A549 (cell line): ENCODE results near the gene CFAP65. TPM values are rescaled to one million over a fixed set of nuclear protein-coding genes. Genes with fewer than 3 reads are reported as not detected.

Experiments used
- ATAC-seq, 2 experiments: fragments of 200-7000 bp in 1 of 2; fragments of >200 bp in 1 of 2; cut with Nextera tagmentation in 1 of 2; cut with Tn5 transposase in 1 of 2; 3 replicates each; pipeline versions ENCODE4 v1.8.0 to v1.9.1; 2018 to 2020; ENCODE audit warnings: mild to moderate bottlenecking in 1 of 2, moderate library complexity in 1 of 2
- CTCF ChIA-PET: fragments of 300-600 bp; sonication (Branson Sonifier 250); formaldehyde crosslinking; extraction: SDS; loops from one replicate; lab custom pipeline; 2021; ENCODE audit warnings: antibody characterized with exemption, inconsistent platforms; lab: Yijun Ruan, JAX
- POLR2A ChIA-PET: fragments of 350-600 bp; formaldehyde crosslinking; extraction: SDS; loops from one replicate; lab custom pipeline; 2021; ENCODE audit warnings: antibody characterized with exemption, inconsistent platforms; lab: Yijun Ruan, JAX
- DNase-seq, 2 experiments: peaks; one replicate each; pipeline versions ENCODE4 v3.0.0 to v3.0.0-alpha.2; 2011 to 2016; ENCODE audit warnings: low read depth in 1 of 2, low spot score in 1 of 2
- FAIRE-seq: peaks from 2 replicates; lab custom pipeline; 2011; peaks lifted over from hg19 to GRCh38; lab: Jason Lieb, UNC
- H3K27ac ChIP-seq, 2 experiments: fragments of >200 bp; sonication (Bioruptor Twin); formaldehyde crosslinking; 3 replicates each; pipeline ENCODE4 v1.5.1; 2016 to 2017
- H3K4me1 ChIP-seq: fragments of >200 bp; sonication (Bioruptor Twin); formaldehyde crosslinking; 3 replicates; pipeline ENCODE4 v1.6.1; 2016
- H3K4me2 ChIP-seq: fragments of >200 bp; sonication (Bioruptor Twin); formaldehyde crosslinking; 3 replicates; pipeline ENCODE4 v1.6.1; 2016
- H3K4me3 ChIP-seq: fragments of >200 bp; sonication (Bioruptor Twin); formaldehyde crosslinking; 3 replicates; pipeline ENCODE4 v1.5.1; 2016
- H3K9me3 ChIP-seq: fragments of >200 bp; sonication (Bioruptor Twin); formaldehyde crosslinking; 3 replicates; pipeline ENCODE4 v1.6.1; 2016
- CEBPB ChIP-seq, 2 experiments: fragments of >200 bp in 1 of 2; sonication (Bioruptor Twin) in 1 of 2; formaldehyde crosslinking in 1 of 2; IDR thresholded peaks; 2 replicates each; pipeline ENCODE4 v1.6.1; 2012 to 2016
- CHD4 ChIP-seq: fragments of 200-600 bp; sonication (generic); IDR thresholded peaks from 2 replicates; pipeline ENCODE4 v1.6.1; 2016; ENCODE audit warnings: antibody characterized with exemption, mild to moderate bottlenecking, borderline replicate concordance
- FOSB ChIP-seq: fragments of 250-450 bp; sonication (Bioruptor Pico); IDR thresholded peaks from 2 replicates; pipeline ENCODE4 v1.5.0; 2020; ENCODE audit warnings: mild to moderate bottlenecking, moderate library complexity
- FOXS1 ChIP-seq: fragments of 250-450 bp; sonication (Bioruptor Pico); IDR thresholded peaks from 2 replicates; pipeline ENCODE4 v1.5.0; 2020; ENCODE audit warnings: mild to moderate bottlenecking, moderate library complexity
- HDAC2 ChIP-seq: fragments of 200-600 bp; sonication (generic); IDR thresholded peaks from 2 replicates; pipeline ENCODE4 v1.6.1; 2016
- HOXA7 ChIP-seq: fragments of 250-450 bp; sonication (Bioruptor Pico); IDR thresholded peaks from 2 replicates; pipeline ENCODE4 v1.5.0; 2020; ENCODE audit warnings: mild to moderate bottlenecking, moderate library complexity
- HOXB5 ChIP-seq: fragments of 250-450 bp; sonication (Bioruptor Pico); IDR thresholded peaks from 2 replicates; pipeline ENCODE4 v1.5.0; 2020; ENCODE audit warnings: mild to moderate bottlenecking, moderate library complexity
- JUN ChIP-seq, 2 experiments: fragments of >200 bp; sonication (Bioruptor Twin); formaldehyde crosslinking; IDR thresholded peaks; 2 replicates in 1 of 2; 3 replicates in 1 of 2; pipeline ENCODE4 v1.6.1; 2016 to 2017
- KDM1A ChIP-seq: fragments of 200-600 bp; sonication (generic); IDR thresholded peaks from 2 replicates; pipeline ENCODE4 v1.6.1; 2016; ENCODE audit warnings: low read depth, mild to moderate bottlenecking
- KDM5A ChIP-seq: fragments of 200-600 bp; sonication (generic); IDR thresholded peaks from 2 replicates; pipeline ENCODE4 v1.6.1; 2016; ENCODE audit warnings: antibody characterized with exemption, mild to moderate bottlenecking
- MYC ChIP-seq: IDR thresholded peaks from 2 replicates; pipeline ENCODE4 v1.6.1; 2012; ENCODE audit warnings: mild to moderate bottlenecking, inconsistent platforms, low read length, improper control_type of control experiment, borderline replicate concordance
- NPAS2 ChIP-seq: fragments of 250-450 bp; sonication (Bioruptor Pico); IDR thresholded peaks from 2 replicates; pipeline ENCODE4 v1.8.0; 2022; ENCODE audit warnings: mild to moderate bottlenecking, moderate library complexity, borderline replicate concordance
- PHF8 ChIP-seq: fragments of 200-600 bp; sonication (generic); IDR thresholded peaks from 2 replicates; pipeline ENCODE4 v1.6.1; 2016; ENCODE audit warnings: low read depth, mild to moderate bottlenecking, antibody characterized with exemption, moderate library complexity, borderline replicate concordance
- POLR2A ChIP-seq: IDR thresholded peaks from 2 replicates; pipeline ENCODE4 v1.6.1; 2012; ENCODE audit warnings: mild to moderate bottlenecking, low read length
- RAD21 ChIP-seq, 2 experiments: fragments of >200 bp in 1 of 2; sonication (Bioruptor Twin) in 1 of 2; formaldehyde crosslinking in 1 of 2; IDR thresholded peaks in 1 of 2; conservative IDR thresholded peaks in 1 of 2; 2 replicates in 1 of 2; 3 replicates in 1 of 2; pipeline ENCODE4 v1.6.1; 2012 to 2018; ENCODE audit warnings: inconsistent platforms in 1 of 2
- RCOR1 ChIP-seq: fragments of 150-350 bp; IDR thresholded peaks from 2 replicates; pipeline ENCODE4 v1.6.1; 2014; ENCODE audit warnings: antibody characterized with exemption, low read length, low read depth
- RFX5 ChIP-seq: fragments of 450-650 bp; IDR thresholded peaks from 2 replicates; pipeline ENCODE4 v1.7.1; 2014; ENCODE audit warnings: antibody characterized with exemption, mild to moderate bottlenecking, moderate library complexity
- RNF2 ChIP-seq: fragments of 200-600 bp; sonication (generic); IDR thresholded peaks from 2 replicates; pipeline ENCODE4 v1.6.1; 2016; ENCODE audit warnings: low read depth, mild to moderate bottlenecking, antibody characterized with exemption, moderate library complexity, borderline replicate concordance
- SMC3 ChIP-seq: fragments of >200 bp; sonication (Bioruptor Twin); formaldehyde crosslinking; IDR thresholded peaks from 3 replicates; pipeline ENCODE4 v1.6.1; 2018; ENCODE audit warnings: inconsistent platforms
- SREBF2 ChIP-seq: fragments of 450-650 bp; IDR thresholded peaks from 2 replicates; pipeline ENCODE4 v1.6.1; 2014; ENCODE audit warnings: mild to moderate bottlenecking, moderate library complexity
- TP53 ChIP-seq: fragments of 250-450 bp; sonication (Bioruptor Pico); IDR thresholded peaks from 2 replicates; pipeline ENCODE4 v1.5.0; 2021; ENCODE audit warnings: mild to moderate bottlenecking, moderate library complexity
- USF2 ChIP-seq: fragments of 450-650 bp; IDR thresholded peaks from 2 replicates; pipeline ENCODE4 v1.6.1; 2014; ENCODE audit warnings: antibody characterized with exemption
- ZSCAN20 ChIP-seq: fragments of 250-450 bp; sonication (Bioruptor Pico); IDR thresholded peaks from 2 replicates; pipeline ENCODE4 v1.8.0; 2022; ENCODE audit warnings: mild to moderate bottlenecking, moderate library complexity
- WGBS: methylation state at CpG from one replicate; pipeline ENCODE4 v1.1.6; 2017; ENCODE audit errors: missing lambda C conversion rate; 5-methylcytosine and 5-hydroxymethylcytosine counted together
- polyA plus RNA-seq, 4 experiments: library from polyadenylated mRNA; depleted of rRNA in 3 of 4; stranded (reverse); fragments of >200 nt; fragmentation: RNase III in 1 of 4; extraction: RNeasy Plus Mini Kit Qiagen cat#74134 plus additional on column Dnase treatment in 1 of 4; gene quantifications; 2 replicates in 3 of 4; 3 replicates in 1 of 4; pipeline ENCODE4 v1.2.3, GENCODE V29; 2011 to 2017
- TF ChIP-seq, protein P1 (sequence below): fragments of 250-450 bp; sonication (Bioruptor Pico); IDR thresholded peaks from 2 replicates; pipeline ENCODE4 v1.5.0; 2021; ENCODE audit warnings: mild to moderate bottlenecking, moderate library complexity, borderline replicate concordance
- TF ChIP-seq, protein P2 (sequence below): fragments of 150-350 bp; IDR thresholded peaks from 2 replicates; pipeline ENCODE4 v1.6.1; 2014; ENCODE audit warnings: low read depth, mild to moderate bottlenecking, low read length

Gene CFAP65
- polyA plus RNA-seq, 2 of the 4 experiments (the other 2 are of a cell fraction), result 0.12 to 0.14 TPM

DNA sequence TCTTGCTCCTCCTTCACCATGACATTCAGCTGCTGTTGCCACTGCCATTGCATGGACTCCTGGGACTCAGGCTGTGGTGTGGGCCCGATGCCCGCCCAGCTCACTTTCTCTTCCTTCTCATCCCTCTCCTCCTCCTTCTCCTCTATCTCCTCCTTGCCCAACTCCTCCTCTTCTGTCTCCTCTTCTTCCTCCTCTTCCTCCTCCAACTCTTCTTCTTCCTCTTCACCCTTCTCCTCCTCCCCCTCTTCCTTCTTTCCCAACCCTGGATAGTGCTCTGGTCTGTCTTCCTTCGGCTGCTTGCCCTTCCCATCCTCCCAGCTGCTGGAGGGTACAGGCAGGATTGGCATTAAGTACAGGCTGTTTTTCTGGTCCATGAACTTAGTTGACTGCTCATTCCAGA lies 37.3 kb downstream of the CFAP65 start:
- CTCF ChIA-PET, result interaction anchor here (0.6 to 7.1 kb wide), 11 partner anchors 9 to 294 kb away, joined by 3 to 59 read pairs (median 14); no protein-coding TSS in a partner anchor
- peaks cover 7% of the 10 kb centered on the region for H3K4me1 ChIP-seq
- no peak for DNase-seq
- 92% methylated on average over 3 of the region's 3 CpGs for WGBS
- H3K4me3 ChIP-seq, result no peak overlapping the region
- FAIRE-seq, result no peak
- no peak overlapping the region for H3K4me2 ChIP-seq
- ATAC-seq, result no peak
- H3K9me3 ChIP-seq, result no peaks in the 10 kb centered on the region
- TF ChIP-seq, protein P1, sequence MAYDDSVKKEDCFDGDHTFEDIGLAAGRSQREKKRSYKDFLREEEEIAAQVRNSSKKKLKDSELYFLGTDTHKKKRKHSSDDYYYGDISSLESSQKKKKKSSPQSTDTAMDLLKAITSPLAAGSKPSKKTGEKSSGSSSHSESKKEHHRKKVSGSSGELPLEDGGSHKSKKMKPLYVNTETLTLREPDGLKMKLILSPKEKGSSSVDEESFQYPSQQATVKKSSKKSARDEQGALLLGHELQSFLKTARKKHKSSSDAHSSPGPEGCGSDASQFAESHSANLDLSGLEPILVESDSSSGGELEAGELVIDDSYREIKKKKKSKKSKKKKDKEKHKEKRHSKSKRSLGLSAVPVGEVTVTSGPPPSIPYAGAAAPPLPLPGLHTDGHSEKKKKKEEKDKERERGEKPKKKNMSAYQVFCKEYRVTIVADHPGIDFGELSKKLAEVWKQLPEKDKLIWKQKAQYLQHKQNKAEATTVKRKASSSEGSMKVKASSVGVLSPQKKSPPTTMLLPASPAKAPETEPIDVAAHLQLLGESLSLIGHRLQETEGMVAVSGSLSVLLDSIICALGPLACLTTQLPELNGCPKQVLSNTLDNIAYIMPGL (CRISPR knock-in tag), result no peak
- no peak for TF ChIP-seq JUN (IDR thresholded peaks at IDR 0.05)
- TF ChIP-seq HOXB5 (CRISPR knock-in tag), result no peak
- no peak for TF ChIP-seq RNF2
- no peak for TF ChIP-seq SREBF2
- TF ChIP-seq, protein P2, sequence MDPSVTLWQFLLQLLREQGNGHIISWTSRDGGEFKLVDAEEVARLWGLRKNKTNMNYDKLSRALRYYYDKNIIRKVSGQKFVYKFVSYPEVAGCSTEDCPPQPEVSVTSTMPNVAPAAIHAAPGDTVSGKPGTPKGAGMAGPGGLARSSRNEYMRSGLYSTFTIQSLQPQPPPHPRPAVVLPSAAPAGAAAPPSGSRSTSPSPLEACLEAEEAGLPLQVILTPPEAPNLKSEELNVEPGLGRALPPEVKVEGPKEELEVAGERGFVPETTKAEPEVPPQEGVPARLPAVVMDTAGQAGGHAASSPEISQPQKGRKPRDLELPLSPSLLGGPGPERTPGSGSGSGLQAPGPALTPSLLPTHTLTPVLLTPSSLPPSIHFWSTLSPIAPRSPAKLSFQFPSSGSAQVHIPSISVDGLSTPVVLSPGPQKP, result no peak
- TF ChIP-seq USF2, result no peak
- no peak for TF ChIP-seq HDAC2
- TF ChIP-seq FOXS1, result no peak
- TF ChIP-seq RAD21 (conservative IDR thresholded peaks at IDR 0.05 in 1 of 2, IDR thresholded peaks at IDR 0.05 in 1 of 2), result no peak
- no peak for TF ChIP-seq KDM1A
- TF ChIP-seq RFX5, result no peak
- TF ChIP-seq PHF8, result no peak
- no peak for TF ChIP-seq KDM5A
- TF ChIP-seq MYC, result no peak
- TF ChIP-seq HOXA7, result no peak
- TF ChIP-seq POLR2A, result no peak
- TF ChIP-seq NPAS2 (CRISPR knock-in tag), result no peak
- no peak for TF ChIP-seq CHD4
- TF ChIP-seq SMC3, result no peak
- TF ChIP-seq, all 56 proteins: peak for 0
- H3K27ac ChIP-seq, result no peak overlapping the region
- POLR2A ChIA-PET, result no interaction called here

GRCh38 chr2:219003267-219003634 lies 38.1 kb downstream of the CFAP65 start:
- peak overlapping the region; percentile 97 for H3K4me2 ChIP-seq
- H3K27ac ChIP-seq, result peak overlapping the region in 1 of 2 experiments; percentile 83; a peak in 2 of 6 replicates
- H3K4me1 ChIP-seq, result peaks cover 7% of the 10 kb centered on the region
- CTCF ChIA-PET, result interaction anchor here (0.6 to 7.1 kb wide), 26 partner anchors 8 to 301 kb away, joined by 3 to 59 read pairs (median 7); no protein-coding TSS in a partner anchor
- TF ChIP-seq CEBPB (IDR thresholded peaks at IDR 0.05) (no peak), RCOR1 (no peak), FOSB (no peak), RAD21 (conservative IDR thresholded peaks at IDR 0.05 in 1 of 2, IDR thresholded peaks at IDR 0.05 in 1 of 2) (no peak), USF2 (no peak), KDM5A (no peak), CHD4 (no peak), HOXA7 (no peak), ZSCAN20 (CRISPR knock-in tag) (no peak), TP53 (CRISPR knock-in tag) (no peak)
- TF ChIP-seq, protein P1 (CRISPR knock-in tag), result no peak
- TF ChIP-seq, protein P2, result no peak
- TF ChIP-seq, all 56 proteins: peak for 0
- ATAC-seq (peak in 1 of 2 experiments; percentile 1; a peak in 2 of 6 replicates), FAIRE-seq (no peak), DNase-seq (no peak)
- POLR2A ChIA-PET, result interaction anchor here (0.6 kb wide), 1 partner anchor 557 kb away, joined by 3 read pairs; no protein-coding TSS in a partner anchor
- peak overlapping the region; percentile 59 for H3K4me3 ChIP-seq
- 16% methylated on average over 17 of the region's 20 CpGs for WGBS
- no peaks in the 10 kb centered on the region for H3K9me3 ChIP-seq
